Stimulated activated CD4-positive, alpha-beta T cell treated with anti-CD3 and anti-CD28 coated beads, Interleukin-1b, Interleukin-23, amount 100 ng/mL, for 48 hours (primary cell): Measurements from ENCODE around the gene NCR1.
"Not testable (repeated sequence)": the region's sequence is repeated elsewhere in the genome, so short reads cannot be mapped to it uniquely, and the experiment has no call there.

Experiments
- DNase-seq: peaks from one replicate; pipeline ENCODE4 v3.0.0-alpha.2; 2020

Gene NCR1

GRCh38 chr19:54905803-54906511 is at the start of gene NCR1:
Gene NCR1, plus strand, starts transcription at chr19:54906148. Its CDS starts 40 bp downstream, at chr19:54906188.
- no peak for DNase-seq

- not testable (repeated sequence) for DNase-seq
Observed at GRCh38 chr19:54858476-54858875, 47.5 kb upstream of the NCR1 start.

GRCh38 chr19:54859421-54859820 is 46.5 kb upstream of the NCR1 start:
- not testable (repeated sequence) for DNase-seq

GRCh38 chr19:54863459-54863858 is 42.5 kb upstream of the NCR1 start:
- not testable (repeated sequence) for DNase-seq

GRCh38 chr19:54871696-54872095 is 34.3 kb upstream of the NCR1 start:
- no peak for DNase-seq

GRCh38 chr19:54873990-54874389 is 32.0 kb upstream of the NCR1 start, which contains the start of gene FCAR:
Gene FCAR, plus strand, starts transcription at chr19:54874235. Its CDS starts 55 bp downstream, at chr19:54874290.
- no peak for DNase-seq

GRCh38 chr19:54875506-54875905 is 30.4 kb upstream of the NCR1 start:
- no peak for DNase-seq

GRCh38 chr19:54877471-54877870 is 28.5 kb upstream of the NCR1 start:
- DNase-seq = no peak

- no peak for DNase-seq
Observed at GRCh38 chr19:54881884-54882283, 24.1 kb upstream of the NCR1 start.

- DNase-seq = no peak
Observed at GRCh38 chr19:54882758-54883157, 23.2 kb upstream of the NCR1 start.

GRCh38 chr19:54883228-54883627 is 22.7 kb upstream of the NCR1 start:
- DNase-seq = no peak

GRCh38 chr19:54888239-54888638 is 17.7 kb upstream of the NCR1 start:
- no peak for DNase-seq

- DNase-seq = no peak
Observed at GRCh38 chr19:54889566-54889965, 16.4 kb upstream of the NCR1 start.

GRCh38 chr19:54893406-54893805 is 12.5 kb upstream of the NCR1 start:
- DNase-seq = no peak

GRCh38 chr19:54894106-54894505 is 11.8 kb upstream of the NCR1 start:
- not testable (repeated sequence) for DNase-seq

GRCh38 chr19:54896036-54896435 is 9.9 kb upstream of the NCR1 start:
- no peak for DNase-seq

- DNase-seq = not testable (repeated sequence)
Observed at GRCh38 chr19:54898685-54899084, 7.3 kb upstream of the NCR1 start.

- DNase-seq = not testable (repeated sequence)
Observed at GRCh38 chr19:54899646-54900045, 6.3 kb upstream of the NCR1 start.

- DNase-seq = not testable (repeated sequence)
Observed at GRCh38 chr19:54901153-54901552, 4.8 kb upstream of the NCR1 start.

GRCh38 chr19:54902061-54902460 is 3.9 kb upstream of the NCR1 start:
- no peak for DNase-seq

GRCh38 chr19:54903303-54903702 is 2.6 kb upstream of the NCR1 start:
- no peak for DNase-seq

- DNase-seq = not testable (repeated sequence)
Observed at GRCh38 chr19:54904261-54904660, 1.7 kb upstream of the NCR1 start.

- DNase-seq = no peak
Observed at GRCh38 chr19:54905421-54905802, 536 bp upstream of the NCR1 start.

GRCh38 chr19:54906819-54907218 is 871 bp downstream of the NCR1 start:
- DNase-seq = no peak

- not testable (repeated sequence) for DNase-seq
Observed at GRCh38 chr19:54907899-54908298, 2.0 kb downstream of the NCR1 start.
